HepG2 (cell line): Measurements from ENCODE around the gene HECTD2.

Source experiments
- CTCF ChIP-seq: sonication (generic); formaldehyde crosslinking; IDR thresholded peaks from 2 replicates; pipeline ENCODE4 v1.5.0; 2020; ENCODE audit warnings: mild to moderate bottlenecking, missing genetic modification reagents, moderate library complexity
- MTF2 ChIP-seq: sonication (generic); formaldehyde crosslinking; IDR thresholded peaks from 2 replicates; pipeline ENCODE4 v1.5.0; 2020; ENCODE audit warnings: missing genetic modification reagents, borderline replicate concordance
- POLR2A ChIP-seq, 2 experiments: IDR thresholded peaks; 2 replicates each; pipeline ENCODE4 v1.6.1; 2011; ENCODE audit warnings: low read depth in 2 of 2, low read length in 2 of 2, mild to moderate bottlenecking in 1 of 2, moderate library complexity in 1 of 2; ENCODE audit not compliant: insufficient read depth in 1 of 2
- SIN3A ChIP-seq: IDR thresholded peaks from 2 replicates; pipeline ENCODE4 v1.6.1; 2011; ENCODE audit warnings: low read depth, mild to moderate bottlenecking, control low read depth, low read length, borderline replicate concordance
- SMAD3 ChIP-seq: sonication (generic); formaldehyde crosslinking; IDR thresholded peaks from 2 replicates; pipeline ENCODE4 v1.4.0; 2020; ENCODE audit warnings: missing genetic modification reagents
- YY1 ChIP-seq: IDR thresholded peaks from 2 replicates; pipeline ENCODE4 v1.6.1; 2011; ENCODE audit warnings: low read length, low read depth, moderate library complexity, mild to moderate bottlenecking; ENCODE audit not compliant: insufficient read depth, insufficient replicate concordance
- ZFP41 ChIP-seq: sonication (generic); formaldehyde crosslinking; IDR thresholded peaks from 2 replicates; pipeline ENCODE4 v1.4.0; 2020; ENCODE audit warnings: mild to moderate bottlenecking, missing genetic modification reagents, borderline replicate concordance
- ZNF703 ChIP-seq: sonication (generic); formaldehyde crosslinking; IDR thresholded peaks from 2 replicates; pipeline ENCODE4 v1.5.1; 2020; ENCODE audit warnings: missing genetic modification reagents, mild to moderate bottlenecking, moderate library complexity, borderline replicate concordance
- ZNF710 ChIP-seq: sonication (generic); formaldehyde crosslinking; IDR thresholded peaks from 2 replicates; pipeline ENCODE4 v1.5.0; 2020; ENCODE audit warnings: mild to moderate bottlenecking, missing genetic modification reagents, borderline replicate concordance
- ZNF747 ChIP-seq: sonication (generic); formaldehyde crosslinking; IDR thresholded peaks from 2 replicates; pipeline ENCODE4 v1.8.1; 2023; ENCODE audit warnings: missing genetic modification reagents, mild to moderate bottlenecking, borderline replicate concordance
- ZNF792 ChIP-seq: IDR thresholded peaks from 2 replicates; pipeline ENCODE4 v1.6.1; 2016
- TF ChIP-seq, protein P1 (sequence below): sonication (generic); formaldehyde crosslinking; IDR thresholded peaks from 2 replicates; pipeline ENCODE4 v1.8.0; 2022; ENCODE audit warnings: mild to moderate bottlenecking, missing genetic modification reagents
- TF ChIP-seq, protein P2 (sequence below): sonication (generic); formaldehyde crosslinking; IDR thresholded peaks from 2 replicates; pipeline ENCODE4 v1.4.0; 2020; ENCODE audit warnings: missing genetic modification reagents

DNA sequence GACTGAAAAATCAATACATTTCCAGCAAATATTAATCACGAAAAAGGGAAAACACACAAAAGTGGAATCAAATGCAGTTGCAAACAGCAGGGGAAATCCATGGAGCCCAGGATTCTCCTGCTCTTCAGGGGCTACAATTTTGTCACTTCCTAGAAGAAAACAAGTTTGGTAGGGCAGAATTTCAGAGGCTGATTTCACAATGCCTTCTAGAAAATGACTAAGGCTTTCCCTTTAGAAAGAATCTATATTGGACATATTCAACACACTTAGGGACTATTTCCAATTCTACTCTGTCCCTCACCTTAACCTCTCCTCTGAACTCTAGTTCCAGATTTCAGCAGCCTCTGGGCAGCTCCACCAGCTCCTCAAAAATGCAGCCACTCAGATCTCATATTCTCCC is 111.3 kb downstream of the HECTD2 start:
- TF ChIP-seq MTF2 (CRISPR knock-in tag) (no peak), ZNF747 (CRISPR knock-in tag) (no peak), ZFP41 (no peak), ZNF792 (no peak), ZNF703 (CRISPR knock-in tag) (no peak), SIN3A (no peak), YY1 (no peak), POLR2A (IDR thresholded peaks at IDR 0.05; ENCODE audit: insufficient read depth in 1 of 2, low read depth in 2 of 2, low read length in 2 of 2) (no peak), CTCF (CRISPR knock-in tag) (no peak), ZNF710 (CRISPR knock-in tag) (no peak), SMAD3 (CRISPR knock-in tag) (no peak)
- TF ChIP-seq, protein P1, sequence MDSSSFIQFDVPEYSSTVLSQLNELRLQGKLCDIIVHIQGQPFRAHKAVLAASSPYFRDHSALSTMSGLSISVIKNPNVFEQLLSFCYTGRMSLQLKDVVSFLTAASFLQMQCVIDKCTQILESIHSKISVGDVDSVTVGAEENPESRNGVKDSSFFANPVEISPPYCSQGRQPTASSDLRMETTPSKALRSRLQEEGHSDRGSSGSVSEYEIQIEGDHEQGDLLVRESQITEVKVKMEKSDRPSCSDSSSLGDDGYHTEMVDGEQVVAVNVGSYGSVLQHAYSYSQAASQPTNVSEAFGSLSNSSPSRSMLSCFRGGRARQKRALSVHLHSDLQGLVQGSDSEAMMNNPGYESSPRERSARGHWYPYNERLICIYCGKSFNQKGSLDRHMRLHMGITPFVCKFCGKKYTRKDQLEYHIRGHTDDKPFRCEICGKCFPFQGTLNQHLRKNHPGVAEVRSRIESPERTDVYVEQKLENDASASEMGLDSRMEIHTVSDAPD (CRISPR knock-in tag) = no peak
- TF ChIP-seq, protein P2, sequence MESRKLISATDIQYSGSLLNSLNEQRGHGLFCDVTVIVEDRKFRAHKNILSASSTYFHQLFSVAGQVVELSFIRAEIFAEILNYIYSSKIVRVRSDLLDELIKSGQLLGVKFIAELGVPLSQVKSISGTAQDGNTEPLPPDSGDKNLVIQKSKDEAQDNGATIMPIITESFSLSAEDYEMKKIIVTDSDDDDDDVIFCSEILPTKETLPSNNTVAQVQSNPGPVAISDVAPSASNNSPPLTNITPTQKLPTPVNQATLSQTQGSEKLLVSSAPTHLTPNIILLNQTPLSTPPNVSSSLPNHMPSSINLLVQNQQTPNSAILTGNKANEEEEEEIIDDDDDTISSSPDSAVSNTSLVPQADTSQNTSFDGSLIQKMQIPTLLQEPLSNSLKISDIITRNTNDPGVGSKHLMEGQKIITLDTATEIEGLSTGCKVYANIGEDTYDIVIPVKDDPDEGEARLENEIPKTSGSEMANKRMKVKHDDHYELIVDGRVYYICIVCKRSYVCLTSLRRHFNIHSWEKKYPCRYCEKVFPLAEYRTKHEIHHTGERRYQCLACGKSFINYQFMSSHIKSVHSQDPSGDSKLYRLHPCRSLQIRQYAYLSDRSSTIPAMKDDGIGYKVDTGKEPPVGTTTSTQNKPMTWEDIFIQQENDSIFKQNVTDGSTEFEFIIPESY (CRISPR knock-in tag) = no peak
